HL-60 (cell line): ENCODE results near the gene RETREG2.

Experiments used
- DNase-seq, 2 experiments: peaks; one replicate each; pipeline ENCODE4 v3.0.0-alpha.2; 2010 to 2020; ENCODE audit warnings: low read depth in 1 of 2, low spot score in 1 of 2
- H3K27ac ChIP-seq: fragments of 250-450 bp; sonication (Bioruptor Pico); replicated peaks from 2 replicates; pipeline ENCODE4 v1.5.1; 2020; ENCODE audit warnings: mild to moderate bottlenecking, moderate library complexity
- H3K27me3 ChIP-seq: fragments of 250-450 bp; sonication (Bioruptor Pico); 2 replicates; pipeline ENCODE4 v1.5.1; 2021; ENCODE audit warnings: mild to moderate bottlenecking, moderate library complexity; ENCODE audit not compliant: insufficient read depth, poor library complexity, severe bottlenecking
- H3K4me3 ChIP-seq: replicated peaks from 2 replicates; pipeline ENCODE4 v1.5.1; 2011; ENCODE audit warnings: mild to moderate bottlenecking, control low read depth, low read length; ENCODE audit not compliant: insufficient read depth
- CTCF ChIP-seq: IDR thresholded peaks from one replicate; pipeline ENCODE4 v1.5.1; 2011; ENCODE audit warnings: low read length, control low read depth, inconsistent platforms; ENCODE audit not compliant: insufficient read depth
- GABPA ChIP-seq: IDR thresholded peaks from 2 replicates; pipeline ENCODE4 v1.6.1; 2012; ENCODE audit warnings: low read depth
- POLR2AphosphoS5 ChIP-seq: IDR thresholded peaks from 2 replicates; pipeline ENCODE4 v1.6.1; 2012; ENCODE audit warnings: low read depth
- REST ChIP-seq: IDR thresholded peaks from 2 replicates; pipeline ENCODE4 v1.6.1; 2012; ENCODE audit warnings: low read depth; ENCODE audit not compliant: insufficient replicate concordance
- SPI1 ChIP-seq: IDR thresholded peaks from 2 replicates; pipeline ENCODE4 v1.6.1; 2012; ENCODE audit warnings: low read depth, mild to moderate bottlenecking, borderline replicate concordance

Gene RETREG2

GRCh38 chr2:219214141-219214540 is 36.1 kb downstream of the RETREG2 start:
- no peak overlapping the region for H3K4me3 ChIP-seq
- no peak overlapping the region for H3K27ac ChIP-seq
- H3K27me3 ChIP-seq: peaks cover 2% of the 10 kb centered on the region
- DNase-seq: no peak
- no peak for TF ChIP-seq REST

GRCh38 chr2:219214786-219215185 is 36.7 kb downstream of the RETREG2 start:
- Histone ChIP-seq H3K27me3 (peaks cover 2% of the 10 kb centered on the region), H3K4me3 (no peak overlapping the region), H3K27ac (no peak overlapping the region)
- no peak for DNase-seq
- no peak for TF ChIP-seq GABPA
- no peak for TF ChIP-seq CTCF
- TF ChIP-seq REST: no peak
- TF ChIP-seq SPI1: no peak
- no peak for TF ChIP-seq POLR2AphosphoS5

- Histone ChIP-seq H3K4me3 (no peak overlapping the region), H3K27ac (no peak overlapping the region), H3K27me3 (peaks cover 2% of the 10 kb centered on the region)
- no peak for TF ChIP-seq POLR2AphosphoS5
- TF ChIP-seq GABPA: no peak
- no peak for DNase-seq
These were observed 37.9 kb downstream of the RETREG2 start for GRCh38 chr2:219215871-219216534.

GRCh38 chr2:219216535-219216915 is 38.5 kb downstream of the RETREG2 start:
- no peak for DNase-seq
- H3K27ac ChIP-seq: no peak overlapping the region
- H3K27me3 ChIP-seq: peaks cover 2% of the 10 kb centered on the region
- TF ChIP-seq CTCF: no peak
- no peak for TF ChIP-seq POLR2AphosphoS5
- no peak for TF ChIP-seq SPI1
- TF ChIP-seq GABPA: no peak
- TF ChIP-seq REST: no peak
- no peak overlapping the region for H3K4me3 ChIP-seq
